GM23338 (cell line): ENCODE measurements around the gene SMARCC2. TPM values are rescaled to one million over a fixed set of nuclear protein-coding genes. Genes with fewer than 3 reads are reported as not detected.

Experiments
- ATAC-seq: fragments of 200-7000 bp; cut with Tn5 transposase; 3 replicates; pipeline ENCODE4 v1.9.1; 2020
- DNase-seq: peaks from one replicate; pipeline ENCODE4 v3.0.0-alpha.2; 2015; ENCODE audit warnings: low spot score
- H2AFZ ChIP-seq: fragments of 200-600 bp; sonication (generic); 2 replicates; pipeline ENCODE4 v1.8.0; 2016; ENCODE audit warnings: antibody characterized with exemption, mild to moderate bottlenecking, moderate library complexity
- H3F3A ChIP-seq: fragments of 200-600 bp; sonication (generic); replicated peaks from 2 replicates; pipeline ENCODE4 v1.8.0; 2017; ENCODE audit warnings: antibody characterized with exemption, mixed run types, low read depth
- H3K27ac ChIP-seq: fragments of 200-600 bp; sonication (generic); 2 replicates; pipeline ENCODE4 v1.6.1; 2016; ENCODE audit warnings: low read depth
- H3K27me3 ChIP-seq: fragments of 200-600 bp; sonication (generic); 2 replicates; pipeline ENCODE4 v1.8.0; 2016; ENCODE audit warnings: mild to moderate bottlenecking, mixed run types, moderate library complexity; ENCODE audit not compliant: insufficient read depth
- H3K36me3 ChIP-seq: fragments of 200-600 bp; sonication (generic); 2 replicates; pipeline ENCODE4 v1.8.0; 2016; ENCODE audit warnings: mild to moderate bottlenecking; ENCODE audit not compliant: insufficient read depth
- H3K4me1 ChIP-seq: fragments of 200-600 bp; sonication (generic); 2 replicates; pipeline ENCODE4 v1.8.0; 2016; ENCODE audit warnings: mild to moderate bottlenecking, moderate library complexity; ENCODE audit not compliant: insufficient read depth
- H3K4me2 ChIP-seq: fragments of 200-600 bp; sonication (generic); 2 replicates; pipeline ENCODE4 v1.7.1; 2017; ENCODE audit warnings: mixed run types
- H3K4me3 ChIP-seq: fragments of 200-600 bp; sonication (generic); 2 replicates; pipeline ENCODE4 v1.6.1; 2016; ENCODE audit warnings: mixed run types
- H3K79me2 ChIP-seq: fragments of 200-600 bp; sonication (generic); replicated peaks from 2 replicates; pipeline ENCODE4 v1.8.0; 2017; ENCODE audit warnings: mild to moderate bottlenecking; ENCODE audit not compliant: insufficient read depth
- H3K9me2 ChIP-seq: fragments of 200-600 bp; sonication (generic); 2 replicates; pipeline ENCODE4 v1.8.0; 2017; ENCODE audit not compliant: insufficient read depth
- H4K20me1 ChIP-seq: fragments of 200-600 bp; sonication (generic); replicated peaks from 2 replicates; pipeline ENCODE4 v1.8.0; 2017; ENCODE audit warnings: mild to moderate bottlenecking; ENCODE audit not compliant: insufficient read depth
- H3K27ac Mint-ChIP-seq: 2 replicates; pipeline ENCODE4 v1.8.0; 2020; ENCODE audit warnings: inconsistent platforms, mild to moderate bottlenecking, moderate library complexity, mixed read lengths
- H3K27me3 Mint-ChIP-seq: 3 replicates; pipeline ENCODE4 v1.8.0; 2022; ENCODE audit warnings: low read depth, mild to moderate bottlenecking, moderate library complexity, mixed read lengths, inconsistent platforms; ENCODE audit not compliant: insufficient read depth, poor library complexity
- H3K36me3 Mint-ChIP-seq: 3 replicates; pipeline ENCODE4 v1.8.0; 2021; ENCODE audit warnings: low read depth, mild to moderate bottlenecking, inconsistent platforms, moderate library complexity, mixed read lengths
- H3K4me1 Mint-ChIP-seq: 3 replicates; pipeline ENCODE4 v1.8.0; 2020; ENCODE audit warnings: mild to moderate bottlenecking, inconsistent platforms, mixed read lengths
- H3K4me3 Mint-ChIP-seq: 3 replicates; pipeline ENCODE4 v1.8.0; 2021; ENCODE audit warnings: moderate library complexity, mild to moderate bottlenecking, inconsistent platforms, mixed read lengths
- H3K9me3 Mint-ChIP-seq: 3 replicates; pipeline ENCODE4 v1.8.0; 2020; ENCODE audit warnings: moderate library complexity, mild to moderate bottlenecking, inconsistent platforms, mixed read lengths
- CREB1 ChIP-seq: fragments of 250-450 bp; sonication (Bioruptor Pico); IDR thresholded peaks from 2 replicates; pipeline ENCODE4 v1.5.0; 2020; ENCODE audit warnings: low read depth, mild to moderate bottlenecking, moderate library complexity
- EZH2 ChIP-seq: fragments of 200-600 bp; sonication (generic); IDR thresholded peaks from one replicate; pipeline ENCODE4 v1.8.0; 2017; ENCODE audit warnings: antibody characterized with exemption, mild to moderate bottlenecking, low read depth; ENCODE audit not compliant: unreplicated experiment
- EZH2phosphoT487 ChIP-seq: fragments of 200-600 bp; sonication (generic); IDR thresholded peaks from one replicate; pipeline ENCODE4 v1.8.1; 2018; ENCODE audit warnings: antibody characterized with exemption; ENCODE audit not compliant: unreplicated experiment
- JUNB ChIP-seq: IDR thresholded peaks from one replicate; pipeline ENCODE4 v1.6.1; 2016; ENCODE audit warnings: antibody characterized with exemption; ENCODE audit not compliant: unreplicated experiment
- NANOG ChIP-seq: IDR thresholded peaks from 2 replicates; pipeline ENCODE4 v1.6.1; 2016; ENCODE audit warnings: antibody characterized with exemption, borderline replicate concordance
- POLR2AphosphoS5 ChIP-seq: IDR thresholded peaks from 2 replicates; pipeline ENCODE4 v1.6.1; 2016; ENCODE audit warnings: antibody characterized with exemption, low read depth
- STAT1 ChIP-seq: IDR thresholded peaks from one replicate; pipeline ENCODE4 v1.6.1; 2016; ENCODE audit warnings: antibody characterized with exemption; ENCODE audit not compliant: unreplicated experiment
- ZNF114 ChIP-seq: fragments of 250-450 bp; sonication (Bioruptor Pico); IDR thresholded peaks from 2 replicates; pipeline ENCODE4 v1.5.0; 2020; ENCODE audit warnings: mild to moderate bottlenecking, moderate library complexity
- ZNF331 ChIP-seq: fragments of 250-450 bp; sonication (Bioruptor Pico); IDR thresholded peaks from 2 replicates; pipeline ENCODE4 v1.5.0; 2020; ENCODE audit warnings: low read depth, mild to moderate bottlenecking, moderate library complexity
- polyA plus RNA-seq: library from polyadenylated mRNA; unstranded; fragments of >200 nt; fragmentation: Nextera tagmentation; extraction: Ambion mirVana; gene quantifications from 2 replicates; pipeline ENCODE4 v1.2.1, GENCODE V29; 2016
- total RNA-seq: library from RNA; depleted of rRNA; stranded (reverse); fragments of >200 nt; shearing (Covaris generic); gene quantifications from 2 replicates; pipeline ENCODE4 v1.2.3, GENCODE V29; 2014
- TF ChIP-seq, protein P1 (sequence below), 2 experiments: fragments of 200-600 bp in 1 of 2; sonication (generic) in 1 of 2; conservative IDR thresholded peaks; 2 replicates each; pipeline versions ENCODE4 v1.5.1 to v1.6.1; 2016 to 2017; ENCODE audit warnings: antibody characterized with exemption in 2 of 2, low read depth in 2 of 2, mild to moderate bottlenecking in 2 of 2, moderate library complexity in 1 of 2
- TF ChIP-seq, protein P2 (sequence below): IDR thresholded peaks from one replicate; pipeline ENCODE4 v1.6.1; 2018; ENCODE audit warnings: antibody characterized with exemption; ENCODE audit not compliant: unreplicated experiment
- TF ChIP-seq, protein P3 (sequence below): fragments of 250-450 bp; sonication (Bioruptor Pico); IDR thresholded peaks from 2 replicates; pipeline ENCODE4 v1.5.0; 2020; ENCODE audit warnings: mild to moderate bottlenecking, moderate library complexity
- TF ChIP-seq, protein P4 (sequence below): IDR thresholded peaks from 2 replicates; pipeline ENCODE4 v1.6.1; 2016; ENCODE audit warnings: antibody characterized with exemption

Gene SMARCC2
- total and polyA plus RNA-seq, 2 experiments from 2014 or later = 40.4 to 68.3 TPM

DNA sequence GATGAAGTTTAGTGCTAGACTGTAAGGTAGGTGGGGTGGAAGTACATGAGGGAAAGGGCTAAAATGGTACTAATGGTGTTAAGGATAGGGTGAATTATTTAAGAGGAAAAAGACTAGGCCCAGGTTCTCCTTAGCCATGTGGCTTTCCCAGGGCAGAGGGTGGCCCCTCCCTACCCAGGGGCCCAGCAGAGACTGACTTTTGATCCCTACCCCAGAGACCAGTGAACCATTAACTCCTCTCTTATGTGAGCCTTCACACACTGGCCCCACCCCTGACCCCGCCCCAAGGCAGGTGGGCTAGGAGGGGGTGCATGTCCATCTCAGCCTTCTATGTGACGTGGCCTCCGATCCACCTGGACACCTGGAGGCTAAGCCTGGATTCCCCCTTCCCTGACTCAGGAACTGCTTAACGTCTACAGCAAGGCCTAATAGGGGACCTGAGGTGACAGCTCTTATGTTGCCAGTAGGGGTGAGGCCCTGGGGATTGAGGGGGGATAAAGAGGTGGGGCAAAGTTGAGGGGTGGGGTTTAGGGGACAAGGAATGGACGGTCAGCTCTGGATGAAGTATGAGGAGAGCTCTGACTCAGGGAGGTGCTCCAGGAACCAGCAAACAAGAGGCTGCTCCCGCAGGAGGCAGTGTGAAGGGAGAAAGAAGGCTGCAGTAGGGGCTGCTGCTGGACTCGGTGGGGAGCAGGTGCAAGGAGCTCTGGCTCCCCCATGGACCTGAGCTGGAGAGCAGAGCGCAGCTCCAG, 41.3 kb upstream of the SMARCC2 start:
- TF ChIP-seq EZH2 = no peak
- TF ChIP-seq EZH2phosphoT487 = no peak
- TF ChIP-seq CREB1 (CRISPR knock-in tag) = no peak
- TF ChIP-seq, protein P1, sequence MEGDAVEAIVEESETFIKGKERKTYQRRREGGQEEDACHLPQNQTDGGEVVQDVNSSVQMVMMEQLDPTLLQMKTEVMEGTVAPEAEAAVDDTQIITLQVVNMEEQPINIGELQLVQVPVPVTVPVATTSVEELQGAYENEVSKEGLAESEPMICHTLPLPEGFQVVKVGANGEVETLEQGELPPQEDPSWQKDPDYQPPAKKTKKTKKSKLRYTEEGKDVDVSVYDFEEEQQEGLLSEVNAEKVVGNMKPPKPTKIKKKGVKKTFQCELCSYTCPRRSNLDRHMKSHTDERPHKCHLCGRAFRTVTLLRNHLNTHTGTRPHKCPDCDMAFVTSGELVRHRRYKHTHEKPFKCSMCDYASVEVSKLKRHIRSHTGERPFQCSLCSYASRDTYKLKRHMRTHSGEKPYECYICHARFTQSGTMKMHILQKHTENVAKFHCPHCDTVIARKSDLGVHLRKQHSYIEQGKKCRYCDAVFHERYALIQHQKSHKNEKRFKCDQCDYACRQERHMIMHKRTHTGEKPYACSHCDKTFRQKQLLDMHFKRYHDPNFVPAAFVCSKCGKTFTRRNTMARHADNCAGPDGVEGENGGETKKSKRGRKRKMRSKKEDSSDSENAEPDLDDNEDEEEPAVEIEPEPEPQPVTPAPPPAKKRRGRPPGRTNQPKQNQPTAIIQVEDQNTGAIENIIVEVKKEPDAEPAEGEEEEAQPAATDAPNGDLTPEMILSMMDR (conservative IDR thresholded peaks at IDR 0.05; ENCODE audit: low read depth in 2 of 2) = no peak
- TF ChIP-seq, protein P2, sequence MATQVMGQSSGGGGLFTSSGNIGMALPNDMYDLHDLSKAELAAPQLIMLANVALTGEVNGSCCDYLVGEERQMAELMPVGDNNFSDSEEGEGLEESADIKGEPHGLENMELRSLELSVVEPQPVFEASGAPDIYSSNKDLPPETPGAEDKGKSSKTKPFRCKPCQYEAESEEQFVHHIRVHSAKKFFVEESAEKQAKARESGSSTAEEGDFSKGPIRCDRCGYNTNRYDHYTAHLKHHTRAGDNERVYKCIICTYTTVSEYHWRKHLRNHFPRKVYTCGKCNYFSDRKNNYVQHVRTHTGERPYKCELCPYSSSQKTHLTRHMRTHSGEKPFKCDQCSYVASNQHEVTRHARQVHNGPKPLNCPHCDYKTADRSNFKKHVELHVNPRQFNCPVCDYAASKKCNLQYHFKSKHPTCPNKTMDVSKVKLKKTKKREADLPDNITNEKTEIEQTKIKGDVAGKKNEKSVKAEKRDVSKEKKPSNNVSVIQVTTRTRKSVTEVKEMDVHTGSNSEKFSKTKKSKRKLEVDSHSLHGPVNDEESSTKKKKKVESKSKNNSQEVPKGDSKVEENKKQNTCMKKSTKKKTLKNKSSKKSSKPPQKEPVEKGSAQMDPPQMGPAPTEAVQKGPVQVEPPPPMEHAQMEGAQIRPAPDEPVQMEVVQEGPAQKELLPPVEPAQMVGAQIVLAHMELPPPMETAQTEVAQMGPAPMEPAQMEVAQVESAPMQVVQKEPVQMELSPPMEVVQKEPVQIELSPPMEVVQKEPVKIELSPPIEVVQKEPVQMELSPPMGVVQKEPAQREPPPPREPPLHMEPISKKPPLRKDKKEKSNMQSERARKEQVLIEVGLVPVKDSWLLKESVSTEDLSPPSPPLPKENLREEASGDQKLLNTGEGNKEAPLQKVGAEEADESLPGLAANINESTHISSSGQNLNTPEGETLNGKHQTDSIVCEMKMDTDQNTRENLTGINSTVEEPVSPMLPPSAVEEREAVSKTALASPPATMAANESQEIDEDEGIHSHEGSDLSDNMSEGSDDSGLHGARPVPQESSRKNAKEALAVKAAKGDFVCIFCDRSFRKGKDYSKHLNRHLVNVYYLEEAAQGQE = no peak
- no peak for TF ChIP-seq JUNB
- TF ChIP-seq, protein P3, sequence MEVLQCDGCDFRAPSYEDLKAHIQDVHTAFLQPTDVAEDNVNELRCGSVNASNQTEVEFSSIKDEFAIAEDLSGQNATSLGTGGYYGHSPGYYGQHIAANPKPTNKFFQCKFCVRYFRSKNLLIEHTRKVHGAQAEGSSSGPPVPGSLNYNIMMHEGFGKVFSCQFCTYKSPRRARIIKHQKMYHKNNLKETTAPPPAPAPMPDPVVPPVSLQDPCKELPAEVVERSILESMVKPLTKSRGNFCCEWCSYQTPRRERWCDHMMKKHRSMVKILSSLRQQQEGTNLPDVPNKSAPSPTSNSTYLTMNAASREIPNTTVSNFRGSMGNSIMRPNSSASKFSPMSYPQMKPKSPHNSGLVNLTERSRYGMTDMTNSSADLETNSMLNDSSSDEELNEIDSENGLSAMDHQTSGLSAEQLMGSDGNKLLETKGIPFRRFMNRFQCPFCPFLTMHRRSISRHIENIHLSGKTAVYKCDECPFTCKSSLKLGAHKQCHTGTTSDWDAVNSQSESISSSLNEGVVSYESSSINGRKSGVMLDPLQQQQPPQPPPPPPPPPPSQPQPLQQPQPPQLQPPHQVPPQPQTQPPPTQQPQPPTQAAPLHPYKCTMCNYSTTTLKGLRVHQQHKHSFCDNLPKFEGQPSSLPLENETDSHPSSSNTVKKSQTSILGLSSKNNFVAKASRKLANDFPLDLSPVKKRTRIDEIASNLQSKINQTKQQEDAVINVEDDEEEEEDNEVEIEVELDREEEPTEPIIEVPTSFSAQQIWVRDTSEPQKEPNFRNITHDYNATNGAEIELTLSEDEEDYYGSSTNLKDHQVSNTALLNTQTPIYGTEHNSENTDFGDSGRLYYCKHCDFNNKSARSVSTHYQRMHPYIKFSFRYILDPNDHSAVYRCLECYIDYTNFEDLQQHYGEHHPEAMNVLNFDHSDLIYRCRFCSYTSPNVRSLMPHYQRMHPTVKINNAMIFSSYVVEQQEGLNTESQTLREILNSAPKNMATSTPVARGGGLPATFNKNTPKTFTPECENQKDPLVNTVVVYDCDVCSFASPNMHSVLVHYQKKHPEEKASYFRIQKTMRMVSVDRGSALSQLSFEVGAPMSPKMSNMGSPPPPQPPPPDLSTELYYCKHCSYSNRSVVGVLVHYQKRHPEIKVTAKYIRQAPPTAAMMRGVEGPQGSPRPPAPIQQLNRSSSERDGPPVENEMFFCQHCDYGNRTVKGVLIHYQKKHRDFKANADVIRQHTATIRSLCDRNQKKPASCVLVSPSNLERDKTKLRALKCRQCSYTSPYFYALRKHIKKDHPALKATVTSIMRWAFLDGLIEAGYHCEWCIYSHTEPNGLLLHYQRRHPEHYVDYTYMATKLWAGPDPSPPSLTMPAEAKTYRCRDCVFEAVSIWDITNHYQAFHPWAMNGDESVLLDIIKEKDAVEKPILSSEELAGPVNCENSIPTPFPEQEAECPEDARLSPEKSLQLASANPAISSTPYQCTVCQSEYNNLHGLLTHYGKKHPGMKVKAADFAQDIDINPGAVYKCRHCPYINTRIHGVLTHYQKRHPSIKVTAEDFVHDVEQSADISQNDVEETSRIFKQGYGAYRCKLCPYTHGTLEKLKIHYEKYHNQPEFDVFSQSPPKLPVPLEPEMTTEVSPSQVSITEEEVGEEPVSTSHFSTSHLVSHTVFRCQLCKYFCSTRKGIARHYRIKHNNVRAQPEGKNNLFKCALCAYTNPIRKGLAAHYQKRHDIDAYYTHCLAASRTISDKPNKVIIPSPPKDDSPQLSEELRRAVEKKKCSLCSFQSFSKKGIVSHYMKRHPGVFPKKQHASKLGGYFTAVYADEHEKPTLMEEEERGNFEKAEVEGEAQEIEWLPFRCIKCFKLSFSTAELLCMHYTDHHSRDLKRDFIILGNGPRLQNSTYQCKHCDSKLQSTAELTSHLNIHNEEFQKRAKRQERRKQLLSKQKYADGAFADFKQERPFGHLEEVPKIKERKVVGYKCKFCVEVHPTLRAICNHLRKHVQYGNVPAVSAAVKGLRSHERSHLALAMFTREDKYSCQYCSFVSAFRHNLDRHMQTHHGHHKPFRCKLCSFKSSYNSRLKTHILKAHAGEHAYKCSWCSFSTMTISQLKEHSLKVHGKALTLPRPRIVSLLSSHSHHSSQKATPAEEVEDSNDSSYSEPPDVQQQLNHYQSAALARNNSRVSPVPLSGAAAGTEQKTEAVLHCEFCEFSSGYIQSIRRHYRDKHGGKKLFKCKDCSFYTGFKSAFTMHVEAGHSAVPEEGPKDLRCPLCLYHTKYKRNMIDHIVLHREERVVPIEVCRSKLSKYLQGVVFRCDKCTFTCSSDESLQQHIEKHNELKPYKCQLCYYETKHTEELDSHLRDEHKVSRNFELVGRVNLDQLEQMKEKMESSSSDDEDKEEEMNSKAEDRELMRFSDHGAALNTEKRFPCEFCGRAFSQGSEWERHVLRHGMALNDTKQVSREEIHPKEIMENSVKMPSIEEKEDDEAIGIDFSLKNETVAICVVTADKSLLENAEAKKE (CRISPR knock-in tag) = no peak
- TF ChIP-seq, protein P4, sequence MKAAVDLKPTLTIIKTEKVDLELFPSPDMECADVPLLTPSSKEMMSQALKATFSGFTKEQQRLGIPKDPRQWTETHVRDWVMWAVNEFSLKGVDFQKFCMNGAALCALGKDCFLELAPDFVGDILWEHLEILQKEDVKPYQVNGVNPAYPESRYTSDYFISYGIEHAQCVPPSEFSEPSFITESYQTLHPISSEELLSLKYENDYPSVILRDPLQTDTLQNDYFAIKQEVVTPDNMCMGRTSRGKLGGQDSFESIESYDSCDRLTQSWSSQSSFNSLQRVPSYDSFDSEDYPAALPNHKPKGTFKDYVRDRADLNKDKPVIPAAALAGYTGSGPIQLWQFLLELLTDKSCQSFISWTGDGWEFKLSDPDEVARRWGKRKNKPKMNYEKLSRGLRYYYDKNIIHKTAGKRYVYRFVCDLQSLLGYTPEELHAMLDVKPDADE = no peak
- TF ChIP-seq ZNF114 (CRISPR knock-in tag) = no peak
- TF ChIP-seq ZNF331 = no peak
- TF ChIP-seq STAT1 = no peak
- TF ChIP-seq NANOG = no peak
- TF ChIP-seq POLR2AphosphoS5 = no peak
- Mint-ChIP-seq H3K27ac (0 out of 2 replicates have a peak overlapping the region, but pooled peaks have one; percentile 60), H3K36me3 (peaks cover 8% of the 10 kb centered on the region; the same call in 1 of the 3 replicates), H3K9me3 (no peaks in the 10 kb centered on the region), H3K4me3 (no peak overlapping the region; the same call in 2 of the 3 replicates), H3K4me1 (peaks cover 10% of the 10 kb centered on the region; the same call in 2 of the 3 replicates), H3K27me3 (peaks cover 6% of the 10 kb centered on the region)
- no peaks in the 10 kb centered on the region for H3K9me2 ChIP-seq
- no peak overlapping the region for H2AFZ ChIP-seq
- ATAC-seq (peak; percentile 40), DNase-seq (peak; percentile 33)
- H4K20me1 ChIP-seq = no peaks in the 10 kb centered on the region
- H3K36me3 ChIP-seq = no peaks in the 10 kb centered on the region
- peaks cover 5% of the 10 kb centered on the region; the same call in 1 of the 2 replicates for H3K27me3 ChIP-seq
- no peak overlapping the region for H3K4me2 ChIP-seq
- H3K4me3 ChIP-seq = no peak overlapping the region
- H3K79me2 ChIP-seq = no peaks in the 10 kb centered on the region
- H3K27ac ChIP-seq = no peak overlapping the region
- H3F3A ChIP-seq = 0 out of 2 replicates have a peak, but pooled peaks cover 3% of the 10 kb centered on the region
- no peaks in the 10 kb centered on the region for H3K4me1 ChIP-seq
